Measurements from ENCODE around the gene STING1. TPM values are rescaled to one million over a fixed set of nuclear protein-coding genes. Genes with fewer than 3 reads are reported as not detected.

STING1 gene
- total and polyA plus RNA-seq, 2 of the 8 experiments (the other 6 are each of a cell fraction or from before 2014, with no cell fraction given): 0.26 to 0.47 TPM

DNA sequence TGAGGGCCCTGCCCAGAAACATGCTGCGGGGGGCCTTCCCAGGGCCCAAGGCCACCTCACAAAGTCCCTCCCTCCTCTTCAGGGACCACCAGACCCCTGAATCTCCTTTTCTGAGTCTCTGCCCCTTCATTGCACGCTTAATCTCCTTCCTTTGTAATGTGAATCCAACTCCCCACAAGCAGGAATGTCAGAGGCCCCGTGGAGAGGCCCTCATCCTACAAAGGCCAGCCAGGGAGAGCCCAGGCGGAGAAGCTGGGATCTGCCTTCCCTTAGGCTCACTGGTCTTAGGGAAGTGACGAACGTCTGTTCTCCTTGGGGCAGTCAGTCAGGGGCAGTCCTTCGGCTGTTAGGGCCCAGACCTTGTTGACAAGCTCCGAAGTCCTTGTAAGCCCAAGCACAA is 9.5 kb downstream of the STING1 start:
- Histone ChIP-seq H3K14ac (ENCODE audit: insufficient read length) (no peak overlapping the region), H3K23me2 (ENCODE audit: low read depth, low read length) (no peaks in the 10 kb centered on the region), H3K9me3 (ENCODE audit: insufficient read depth in 2 of 2, low read depth in 1 of 2, low read length in 1 of 2) (no peaks in the 10 kb centered on the region), H2AK5ac (ENCODE audit: low read depth, low read length) (0 out of 2 replicates have a peak overlapping the region, but pooled peaks have one; percentile 76), H3K79me2 (ENCODE audit: control insufficient read depth in 1 of 2, insufficient read depth in 2 of 2, low read length in 2 of 2) (no peaks in the 10 kb centered on the region), H3K4me2 (ENCODE audit: insufficient read depth in 1 of 2, low read depth in 2 of 2, low read length in 2 of 2) (peak overlapping the region; percentile 25 to 26; a peak in 3 of 4 replicates), H3K18ac (ENCODE audit: extremely low read depth, low read length) (peak overlapping the region; percentile 81; the same call in 1 of the 2 replicates), H3K23ac (ENCODE audit: insufficient read length) (no peak overlapping the region), H4K20me1 (replicated peaks in 1 of 2; ENCODE audit: control insufficient read depth in 1 of 2, insufficient read depth in 2 of 2, low read length in 2 of 2) (no peaks in the 10 kb centered on the region), H2BK5ac (ENCODE audit: low read depth, low read length) (peak overlapping the region; percentile 90), H2BK20ac (ENCODE audit: low read length) (peak overlapping the region; percentile 96; the same call in 1 of the 2 replicates), H4K5ac (ENCODE audit: insufficient read length, low read depth, low read length) (no peak overlapping the region), H3K4me3 (ENCODE audit: extremely low read depth in 1 of 4, insufficient read depth in 2 of 4, low read depth in 3 of 4, low read length in 4 of 4) (peak overlapping the region in 1 of 4 experiments; percentile 21; a peak in 1 of 8 replicates), H3K27me3 (replicated peaks in 1 of 4; ENCODE audit: control insufficient read depth in 3 of 4, extremely low read depth in 1 of 4, insufficient read depth in 3 of 4, low read length in 3 of 4) (0 out of 7 replicates have a peak, but pooled peaks cover 0 to 2% (median 0%) of the 10 kb centered on the region in 4 experiments), H2BK15ac (ENCODE audit: low read length) (no peak overlapping the region), H4K8ac (ENCODE audit: extremely low read depth, insufficient read depth, low read length) (peak overlapping the region; percentile 45; the same call in 1 of the 2 replicates), H2AFZ (ENCODE audit: low read length) (peak overlapping the region; percentile 25; the same call in 1 of the 2 replicates), H3K79me1 (ENCODE audit: low read depth, low read length) (no peaks in the 10 kb centered on the region), H2BK120ac (replicated peaks; ENCODE audit: low read depth, low read length) (peak overlapping the region; percentile 73), H3K36me3 (ENCODE audit: control insufficient read depth in 2 of 4, insufficient read depth in 4 of 4, low read length in 3 of 4) (no peaks in the 10 kb centered on the region), H3K4me1 (replicated peaks in 1 of 4; ENCODE audit: control insufficient read depth in 3 of 4, insufficient read depth in 4 of 4, low read length in 3 of 4) (peaks cover 6 to 33% (median 14%) of the 10 kb centered on the region in 4 experiments), H2BK12ac (ENCODE audit: low read depth, low read length) (peak overlapping the region; percentile 90; the same call in 1 of the 2 replicates), H3K27ac (ENCODE audit: low read depth, low read length) (peak overlapping the region; percentile 34; the same call in 1 of the 2 replicates), H3K9ac (replicated peaks in 1 of 4; ENCODE audit: extremely low read depth in 1 of 4, low read depth in 3 of 4, low read length in 3 of 4) (no peak overlapping the region), H3K4ac (replicated peaks; ENCODE audit: insufficient read length, low read depth, low read length) (no peak overlapping the region), H3K56ac (replicated peaks; ENCODE audit: insufficient read length, low read depth, low read length) (no peak overlapping the region), H4K91ac (replicated peaks; ENCODE audit: insufficient read length, low read length) (peak overlapping the region; percentile 45)
- WGBS, 2 experiments (ENCODE audit: extremely low coverage in 1 of 2, insufficient coverage in 1 of 2, insufficient read length in 1 of 2, insufficient replicate concordance in 2 of 2, low coverage in 1 of 2, low lambda C conversion rate in 2 of 2, missing lambda C conversion rate in 1 of 2): 35% methylated on average over 8 of the region's 8 CpGs; no CpG with 5 or more reads in 1 of the 2 experiments
- FAIRE-seq: peak; percentile 83
- ChIA-PET POLR2A (ENCODE audit: partially characterized antibody) (interaction anchor here (0.7 to 2.1 kb wide), 9 partner anchors 13 to 90 kb away, joined by 3 to 10 read pairs (median 4); partner anchors contain the start of genes DNAJC18 and UBE2D2), CTCF (ENCODE audit: partially characterized antibody) (interaction anchor here (0.7 to 2.3 kb wide), 7 partner anchors 9 to 292 kb away, joined by 3 to 9 read pairs (median 3); partner anchors contain the start of gene STING1)
- DNase-seq (ENCODE audit: low read depth in 1 of 2, low spot score in 2 of 2): peak; percentile 38 to 64
- TF ChIP-seq TAF1 (IDR thresholded peaks at IDR 0.05; ENCODE audit: low read depth, low read length) (peak; percentile 34; the same call in 1 of the 2 replicates), BRCA1 (IDR thresholded peaks at IDR 0.05; ENCODE audit: low read depth, low read length) (no peak), POLR2A (IDR thresholded peaks at IDR 0.05; ENCODE audit: control extremely low read depth in 1 of 2, low read depth in 2 of 2, low read length in 2 of 2) (peak in 1 of 2 experiments; percentile 44; a peak in 1 of 3 replicates), CEBPB (IDR thresholded peaks at IDR 0.05; ENCODE audit: low read depth, low read length) (no peak), SP2 (IDR thresholded peaks at IDR 0.05; ENCODE audit: low read length) (no peak)
